GM18499 (cell line): ENCODE measurements around the gene MORN3.
"Not testable (repeated sequence)": the region's sequence is repeated elsewhere in the genome, so short reads cannot be mapped to it uniquely, and the experiment has no call there.

Experiments
- ATAC-seq: cut with Tn5 transposase; IDR thresholded peaks from one replicate; pipeline ENCODE4 v1.9.1; 2021; ENCODE audit warnings: moderate number of reproducible peaks; ENCODE audit not compliant: insufficient read depth, unreplicated experiment

The MORN3 gene

GRCh38 chr12:121649322-121649721 is 20.1 kb downstream of the MORN3 start:
- no peak for ATAC-seq

- no peak for ATAC-seq
Measured at GRCh38 chr12:121648458-121649028, 20.9 kb downstream of the MORN3 start.

- no peak for ATAC-seq
Measured at GRCh38 chr12:121641343-121641630, 28.2 kb downstream of the MORN3 start.

GRCh38 chr12:121638298-121639202 is 30.9 kb downstream of the MORN3 start:
- ATAC-seq: no peak

- ATAC-seq: no peak
Measured at GRCh38 chr12:121637231-121637914, 32.1 kb downstream of the MORN3 start.

GRCh38 chr12:121634836-121635235 is 34.6 kb downstream of the MORN3 start:
- ATAC-seq: no peak

GRCh38 chr12:121633833-121634196 is 35.6 kb downstream of the MORN3 start:
- not testable (repeated sequence) for ATAC-seq

GRCh38 chr12:121632069-121632970 is 37.1 kb downstream of the MORN3 start:
- ATAC-seq: no peak

- ATAC-seq: no peak
Measured at GRCh38 chr12:121630791-121631355, 38.6 kb downstream of the MORN3 start.

- ATAC-seq: no peak
Measured at GRCh38 chr12:121628536-121628935, 40.9 kb downstream of the MORN3 start.

- no peak for ATAC-seq
Measured at GRCh38 chr12:121628037-121628436, 41.4 kb downstream of the MORN3 start.

GRCh38 chr12:121626853-121627640 is 42.4 kb downstream of the MORN3 start:
- ATAC-seq: peak; percentile 27

GRCh38 chr12:121626087-121626852 is 43.2 kb downstream of the MORN3 start, which contains the start of gene ORAI1:
ORAI1 (plus strand) TSS chr12:121626530.
- ATAC-seq: peak; percentile 33

- ATAC-seq: no peak
Measured at GRCh38 chr12:121620333-121620891, 49.0 kb downstream of the MORN3 start.

- ATAC-seq: no peak
Measured at GRCh38 chr12:121618659-121619233, 50.7 kb downstream of the MORN3 start.

GRCh38 chr12:121614872-121615467 is 54.5 kb downstream of the MORN3 start:
- no peak for ATAC-seq

- no peak for ATAC-seq
Measured at GRCh38 chr12:121613462-121613861, 56.0 kb downstream of the MORN3 start.
